ENCODE results near the gene SCARB1.

DNA sequence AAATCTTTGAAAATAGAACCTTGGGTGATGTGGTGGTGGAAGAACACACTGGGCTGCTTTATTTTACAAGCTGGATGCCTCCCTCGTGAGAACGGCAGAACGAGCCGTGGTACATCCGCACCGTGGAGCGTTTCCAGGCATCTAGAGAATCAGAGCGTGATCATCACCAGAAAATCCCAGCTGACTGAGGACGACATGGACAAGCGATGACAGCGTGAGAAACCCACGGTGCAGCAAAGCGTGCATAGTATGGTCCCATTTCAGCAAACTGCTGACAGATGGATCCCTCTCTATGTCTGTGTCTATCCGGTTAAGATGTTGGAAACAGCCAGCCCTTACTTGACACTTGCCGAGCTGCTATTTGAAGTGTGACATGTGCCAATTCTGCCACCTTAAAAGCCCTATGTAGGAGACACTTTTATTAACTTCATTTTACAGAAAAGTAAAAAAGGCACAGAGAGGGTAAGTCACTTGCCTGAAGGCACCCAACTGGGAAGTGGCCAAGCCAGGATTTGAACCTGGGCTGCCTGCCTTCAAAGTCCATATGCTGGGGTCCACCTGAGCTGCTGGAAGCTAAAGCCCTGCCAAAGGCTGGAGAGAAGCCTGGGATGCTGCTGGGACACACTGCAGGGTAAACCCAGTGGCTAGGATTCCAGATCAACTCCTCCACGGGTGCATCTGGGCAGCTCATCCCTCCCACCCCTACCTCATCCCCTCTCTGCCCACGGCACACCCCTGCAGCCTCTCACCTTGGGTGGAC lies 14.9 kb downstream of the SCARB1 start:
- TF ChIP-seq, protein P1, sequence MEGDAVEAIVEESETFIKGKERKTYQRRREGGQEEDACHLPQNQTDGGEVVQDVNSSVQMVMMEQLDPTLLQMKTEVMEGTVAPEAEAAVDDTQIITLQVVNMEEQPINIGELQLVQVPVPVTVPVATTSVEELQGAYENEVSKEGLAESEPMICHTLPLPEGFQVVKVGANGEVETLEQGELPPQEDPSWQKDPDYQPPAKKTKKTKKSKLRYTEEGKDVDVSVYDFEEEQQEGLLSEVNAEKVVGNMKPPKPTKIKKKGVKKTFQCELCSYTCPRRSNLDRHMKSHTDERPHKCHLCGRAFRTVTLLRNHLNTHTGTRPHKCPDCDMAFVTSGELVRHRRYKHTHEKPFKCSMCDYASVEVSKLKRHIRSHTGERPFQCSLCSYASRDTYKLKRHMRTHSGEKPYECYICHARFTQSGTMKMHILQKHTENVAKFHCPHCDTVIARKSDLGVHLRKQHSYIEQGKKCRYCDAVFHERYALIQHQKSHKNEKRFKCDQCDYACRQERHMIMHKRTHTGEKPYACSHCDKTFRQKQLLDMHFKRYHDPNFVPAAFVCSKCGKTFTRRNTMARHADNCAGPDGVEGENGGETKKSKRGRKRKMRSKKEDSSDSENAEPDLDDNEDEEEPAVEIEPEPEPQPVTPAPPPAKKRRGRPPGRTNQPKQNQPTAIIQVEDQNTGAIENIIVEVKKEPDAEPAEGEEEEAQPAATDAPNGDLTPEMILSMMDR (IDR thresholded peaks at IDR 0.05): no peak
- TF ChIP-seq POLR2A (IDR thresholded peaks at IDR 0.05): no peak

Measured in lower leg skin (tissue), 3 donors.